DND-41 (cell line): ENCODE data around the gene JUN.
A peak's percentile ranks its signal among the peaks of the same experiment; 100 is the strongest.

ENCODE experiments used
- ATAC-seq: fragments of 200-7000 bp; cut with Tn5 transposase; 3 replicates; pipeline ENCODE4 v1.9.1; 2021; ENCODE audit warnings: low read depth; ENCODE audit not compliant: insufficient read depth
- DNase-seq: peaks from one replicate; pipeline ENCODE4 v3.0.0-alpha.2; 2020
- H2AFZ ChIP-seq: 2 replicates; pipeline ENCODE4 v1.6.0; 2012; ENCODE audit warnings: low read depth, low read length
- H3K27ac ChIP-seq: 2 replicates; pipeline ENCODE4 v1.5.1; 2012; ENCODE audit warnings: low read length, inconsistent platforms
- H3K27me3 ChIP-seq: fragments of 200-600 bp; sonication (generic); 2 replicates; pipeline ENCODE4 v1.6.0; 2012; ENCODE audit warnings: low read length, mild to moderate bottlenecking, inconsistent platforms; ENCODE audit not compliant: insufficient read depth, poor library complexity
- H3K36me3 ChIP-seq: 2 replicates; pipeline ENCODE4 v1.5.1; 2012; ENCODE audit warnings: low read length, inconsistent platforms; ENCODE audit not compliant: insufficient read depth
- H3K4me1 ChIP-seq: 2 replicates; pipeline ENCODE4 v1.5.1; 2012; ENCODE audit warnings: mild to moderate bottlenecking, low read length; ENCODE audit not compliant: insufficient read depth
- H3K4me2 ChIP-seq: 2 replicates; pipeline ENCODE4 v1.6.0; 2012; ENCODE audit warnings: mild to moderate bottlenecking, moderate library complexity, low read length, inconsistent platforms; ENCODE audit not compliant: insufficient read depth
- H3K4me3 ChIP-seq, 2 experiments: fragments of 200-600 bp in 1 of 2; shearing (Covaris generic) in 1 of 2; 2 replicates each; pipeline ENCODE4 v1.5.1; 2012 to 2016; ENCODE audit warnings: inconsistent platforms in 2 of 2, low read length in 2 of 2, mild to moderate bottlenecking in 2 of 2, low read depth in 1 of 2, moderate library complexity in 1 of 2
- H3K79me2 ChIP-seq: 2 replicates; pipeline ENCODE4 v1.6.0; 2012; ENCODE audit warnings: low read length, inconsistent platforms; ENCODE audit not compliant: insufficient read depth
- H3K9ac ChIP-seq: 2 replicates; pipeline ENCODE4 v1.6.0; 2012; ENCODE audit warnings: low read depth, mild to moderate bottlenecking, inconsistent platforms, low read length, moderate library complexity
- H3K9me3 ChIP-seq: 2 replicates; pipeline ENCODE4 v1.5.1; 2012; ENCODE audit warnings: low read length, moderate library complexity, mild to moderate bottlenecking, inconsistent platforms; ENCODE audit not compliant: insufficient read depth, severe bottlenecking
- H4K20me1 ChIP-seq: 2 replicates; pipeline ENCODE4 v1.6.0; 2012; ENCODE audit warnings: low read length; ENCODE audit not compliant: insufficient read depth
- CTCF ChIP-seq: IDR thresholded peaks from 2 replicates; pipeline ENCODE4 v1.5.1; 2012; ENCODE audit warnings: borderline replicate concordance, low read length, moderate library complexity, mild to moderate bottlenecking; ENCODE audit not compliant: poor library complexity, severe bottlenecking; ENCODE audit errors: extremely low read depth
- EZH2 ChIP-seq: IDR thresholded peaks from 3 replicates; pipeline ENCODE4 v1.6.1; 2012; ENCODE audit warnings: borderline replicate concordance, low read depth, mild to moderate bottlenecking, moderate library complexity, low read length, inconsistent platforms; ENCODE audit not compliant: severe bottlenecking

JUN gene

GRCh38 chr1:58754073-58754613, 29.7 kb downstream of the JUN start:
- ATAC-seq, result no peak
- H3K4me3 ChIP-seq, result no peak overlapping the region
- H3K79me2 ChIP-seq, result no peaks in the 10 kb centered on the region
- H3K4me2 ChIP-seq, result peak overlapping the region; percentile 58; the same call in 1 of the 2 replicates
- H3K27ac ChIP-seq, result peak overlapping the region; percentile 86
- DNase-seq, result no peak
- no peaks in the 10 kb centered on the region for H4K20me1 ChIP-seq
- H3K9me3 ChIP-seq, result no peaks in the 10 kb centered on the region
- no peak overlapping the region for H2AFZ ChIP-seq
- H3K36me3 ChIP-seq, result no peaks in the 10 kb centered on the region
- H3K4me1 ChIP-seq, result peaks cover 53% of the 10 kb centered on the region
- no peak overlapping the region for H3K9ac ChIP-seq
- no peaks in the 10 kb centered on the region for H3K27me3 ChIP-seq
- TF ChIP-seq CTCF, result no peak
- no peak for TF ChIP-seq EZH2

- Histone ChIP-seq H2AFZ (no peak overlapping the region), H4K20me1 (no peaks in the 10 kb centered on the region), H3K4me1 (peaks cover 53% of the 10 kb centered on the region), H3K36me3 (no peaks in the 10 kb centered on the region), H3K27me3 (no peaks in the 10 kb centered on the region), H3K9ac (no peak overlapping the region), H3K4me3 (no peak overlapping the region), H3K27ac (peak overlapping the region; percentile 86; the same call in 1 of the 2 replicates), H3K79me2 (no peaks in the 10 kb centered on the region), H3K4me2 (no peak overlapping the region), H3K9me3 (no peaks in the 10 kb centered on the region)
- DNase-seq (no peak), ATAC-seq (no peak)
- TF ChIP-seq CTCF (no peak), EZH2 (no peak)
These were observed 30.4 kb downstream of the JUN start for GRCh38 chr1:58753431-58753866.

GRCh38 chr1:58749646-58750045, 34.2 kb downstream of the JUN start:
- TF ChIP-seq CTCF (no peak), EZH2 (no peak)
- H3K4me2 ChIP-seq, result no peak overlapping the region
- H3K9ac ChIP-seq, result no peak overlapping the region
- H3K4me1 ChIP-seq, result peaks cover 27% of the 10 kb centered on the region
- no peak for DNase-seq
- no peaks in the 10 kb centered on the region for H4K20me1 ChIP-seq
- no peak for ATAC-seq
- no peak overlapping the region for H2AFZ ChIP-seq
- no peaks in the 10 kb centered on the region for H3K27me3 ChIP-seq
- H3K27ac ChIP-seq, result no peak overlapping the region
- no peaks in the 10 kb centered on the region for H3K36me3 ChIP-seq
- no peaks in the 10 kb centered on the region for H3K79me2 ChIP-seq
- H3K4me3 ChIP-seq, result no peak overlapping the region
- H3K9me3 ChIP-seq, result no peaks in the 10 kb centered on the region

GRCh38 chr1:58748666-58749065, 35.2 kb downstream of the JUN start:
- Histone ChIP-seq H3K79me2 (no peaks in the 10 kb centered on the region), H3K9ac (no peak overlapping the region), H3K4me3 (no peak overlapping the region), H3K9me3 (no peaks in the 10 kb centered on the region), H3K4me1 (peaks cover 17% of the 10 kb centered on the region), H3K27ac (no peak overlapping the region), H3K36me3 (no peaks in the 10 kb centered on the region), H3K4me2 (no peak overlapping the region), H4K20me1 (no peaks in the 10 kb centered on the region), H3K27me3 (no peaks in the 10 kb centered on the region), H2AFZ (no peak overlapping the region)
- DNase-seq (no peak), ATAC-seq (no peak)
- TF ChIP-seq EZH2 (no peak), CTCF (no peak)
